ENCODE results near the gene NDRG3.

Gene NDRG3

GRCh38 chr20:36745927-36746659 lies at the start of gene NDRG3:
NDRG3 (minus strand) TSS chr20:36746090; CDS start chr20:36721735, 24,355 bp downstream.
- DNase-seq (ENCODE audit: low read depth in 3 of 3, low spot score in 1 of 3): peak; percentile 76 to 90 (median 79)

DNA sequence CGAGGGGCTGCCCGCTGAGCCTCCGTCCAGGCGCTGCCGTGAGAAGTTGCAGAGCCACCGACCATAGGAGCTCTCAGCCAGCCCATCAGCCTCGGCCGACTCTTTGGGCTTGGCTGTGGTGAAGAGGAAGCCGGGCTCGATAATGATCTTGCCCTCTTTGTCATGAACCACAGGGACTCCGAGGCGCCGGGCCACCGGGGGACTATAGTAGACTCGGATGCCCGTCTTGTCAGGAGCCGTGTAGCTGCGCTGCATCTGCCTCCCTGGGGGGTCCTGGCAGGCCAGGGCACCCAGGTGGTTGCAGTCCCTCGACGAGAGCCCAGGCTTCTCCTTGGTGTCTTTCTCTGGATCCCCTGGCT lies 48.2 kb upstream of the NDRG3 start:
- DNase-seq (ENCODE audit: low read depth in 3 of 3, low spot score in 1 of 3): no peak

- DNase-seq (ENCODE audit: low read depth in 3 of 3, low spot score in 1 of 3): no peak
These were observed 47.6 kb upstream of the NDRG3 start for GRCh38 chr20:36793294-36794115.

DNA sequence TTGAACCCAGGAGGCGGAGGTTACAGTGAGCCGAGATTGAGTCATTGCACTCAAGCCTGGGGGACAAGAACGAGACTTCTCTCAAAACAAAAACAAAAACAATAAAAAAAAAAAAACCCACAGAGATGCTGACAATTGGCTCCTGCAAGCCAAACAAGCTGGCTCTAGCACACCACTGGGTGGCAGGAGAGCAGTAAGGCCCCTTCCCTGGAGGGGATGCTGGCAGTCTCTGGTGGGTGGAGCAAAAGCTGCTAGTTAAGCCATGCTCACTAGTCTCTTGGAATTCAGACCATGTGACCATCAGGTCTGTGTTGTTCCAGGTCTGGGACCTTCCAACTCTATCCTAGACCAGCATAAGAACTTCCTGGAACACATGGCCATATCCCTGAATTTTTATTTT lies 46.5 kb upstream of the NDRG3 start:
- no peak for DNase-seq (ENCODE audit: low read depth in 3 of 3, low spot score in 1 of 3)

DNA sequence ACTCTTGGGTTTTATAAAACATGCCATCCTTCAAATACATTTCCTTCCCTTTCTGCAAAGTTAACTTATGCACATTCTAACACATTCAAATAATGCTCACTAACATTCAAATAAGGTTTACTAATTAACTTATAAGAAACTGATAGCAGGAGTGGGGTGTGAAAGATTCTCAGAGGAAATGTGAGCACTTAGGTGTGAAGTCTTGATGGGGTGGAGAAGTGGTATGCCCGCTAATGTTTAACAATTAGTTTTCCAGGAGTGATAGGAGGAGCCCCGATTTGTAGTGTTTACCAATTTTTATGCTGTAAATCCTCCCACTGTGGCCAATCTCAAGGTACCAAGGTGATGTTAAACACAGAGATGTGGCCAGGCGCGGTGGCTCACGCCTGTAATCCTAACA lies 46.0 kb upstream of the NDRG3 start:
- DNase-seq (ENCODE audit: low read depth in 3 of 3, low spot score in 1 of 3): no peak

GRCh38 chr20:36786663-36787062 lies 40.8 kb upstream of the NDRG3 start:
- DNase-seq (ENCODE audit: low read depth in 3 of 3, low spot score in 1 of 3): no peak

DNA sequence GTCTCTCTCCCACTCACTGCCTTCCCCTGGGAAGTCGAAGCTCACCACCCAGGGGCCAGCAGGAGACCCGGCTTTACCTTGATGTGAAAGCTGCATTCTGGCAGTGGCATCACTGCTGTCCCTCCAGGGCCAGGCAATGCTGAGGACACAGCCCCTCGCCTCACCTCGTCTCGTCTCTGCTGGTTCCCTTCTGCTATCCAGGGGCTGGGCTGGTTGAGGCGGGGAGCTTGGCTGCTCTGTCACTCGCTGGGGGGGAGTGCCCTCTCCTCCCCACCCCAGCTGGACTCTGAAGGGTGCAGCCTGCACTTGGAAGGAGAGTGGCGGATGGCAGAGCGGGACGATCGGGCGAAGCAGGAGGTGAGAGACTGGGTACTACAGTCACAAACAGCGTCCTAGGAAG lies 40.4 kb upstream of the NDRG3 start:
- DNase-seq (ENCODE audit: low read depth in 3 of 3, low spot score in 1 of 3): no peak

DNA sequence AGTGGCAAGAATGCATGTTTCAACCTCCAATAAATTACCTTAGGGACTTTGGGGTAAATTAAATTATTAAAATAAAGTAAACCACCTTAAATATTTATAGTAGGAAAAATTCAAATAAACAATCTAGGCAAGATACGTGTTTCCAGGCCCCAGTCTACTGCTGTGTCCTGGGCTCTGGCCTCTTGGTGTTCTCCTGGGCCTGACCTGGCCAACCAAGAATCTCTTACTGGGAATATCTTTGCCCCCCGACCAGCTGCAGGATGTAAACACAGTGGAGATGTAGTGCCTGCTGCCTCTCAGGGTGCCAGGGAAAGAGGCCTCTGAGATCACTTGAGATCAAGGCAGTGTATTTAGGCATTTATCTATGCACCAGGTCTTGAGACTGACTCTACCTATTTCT lies 39.4 kb upstream of the NDRG3 start:
- DNase-seq (ENCODE audit: low read depth in 3 of 3, low spot score in 1 of 3): no peak

- DNase-seq (ENCODE audit: low read depth in 3 of 3, low spot score in 1 of 3): no peak
These were observed 39.0 kb upstream of the NDRG3 start for GRCh38 chr20:36784900-36785299.

DNA sequence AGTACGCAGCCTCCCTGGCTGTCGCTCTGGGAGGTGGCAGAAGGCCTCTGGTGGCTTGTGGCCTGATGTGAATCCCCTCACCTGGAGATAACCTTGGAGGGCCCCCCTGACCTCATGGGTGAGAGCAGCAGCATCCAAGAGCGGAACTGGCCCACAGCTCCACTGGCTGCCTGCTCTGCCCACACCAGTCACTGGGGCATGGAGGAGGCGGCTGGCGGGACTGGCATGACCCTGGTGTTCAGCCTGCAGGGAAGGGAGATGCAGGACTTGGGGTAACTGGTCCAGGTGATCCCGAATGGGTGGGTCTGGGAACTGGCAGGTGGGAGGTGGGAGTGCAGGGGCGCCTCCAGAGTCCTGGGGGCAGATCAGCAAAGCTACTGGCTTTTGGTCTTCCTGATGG lies 38.2 kb upstream of the NDRG3 start:
- no peak for DNase-seq (ENCODE audit: low read depth in 3 of 3, low spot score in 1 of 3)

GRCh38 chr20:36779656-36780025 lies 33.8 kb upstream of the NDRG3 start:
- no peak for DNase-seq (ENCODE audit: low read depth in 3 of 3, low spot score in 1 of 3)

DNA sequence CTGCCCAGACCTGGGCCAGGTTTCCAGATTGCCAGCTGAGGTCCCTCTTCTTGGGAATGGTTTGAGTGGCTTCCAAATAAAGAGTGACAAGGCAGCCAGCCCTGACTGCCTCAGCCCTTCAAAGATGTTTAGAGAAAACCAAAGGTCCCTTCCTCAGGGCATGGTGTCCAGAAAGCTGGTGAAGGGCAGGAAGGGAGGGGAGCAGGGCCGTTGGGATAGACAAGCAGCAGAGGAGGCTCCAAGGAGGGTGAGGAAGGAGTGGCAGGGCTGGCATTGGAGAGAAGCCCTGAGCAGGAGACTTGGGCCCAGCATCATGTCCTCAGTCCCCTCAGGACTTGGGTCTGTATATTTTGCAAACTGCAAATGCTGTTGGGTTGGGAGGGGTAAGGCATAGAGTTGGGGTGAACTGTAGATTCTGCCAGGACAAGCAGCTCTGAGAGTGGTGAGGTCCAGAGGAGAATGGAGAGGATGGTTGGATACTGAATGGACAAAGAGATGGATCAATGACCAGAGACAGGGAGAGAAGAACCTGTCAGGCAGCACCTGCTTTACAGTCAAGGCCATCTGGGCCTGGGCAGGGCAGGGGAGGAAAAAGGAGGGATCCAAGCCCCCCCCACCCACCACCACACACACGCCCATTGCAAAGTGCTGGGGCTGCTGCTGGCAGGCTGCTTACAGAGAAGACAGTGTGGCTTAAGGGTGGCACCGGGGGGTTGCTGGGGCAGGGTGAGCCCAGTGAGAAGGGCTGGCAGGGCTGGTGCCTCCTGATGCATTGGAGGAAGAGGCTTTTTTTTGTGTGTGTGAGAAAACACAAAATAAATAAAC lies 33.2 kb upstream of the NDRG3 start:
- DNase-seq (ENCODE audit: low read depth in 3 of 3, low spot score in 1 of 3): no peak

DNA sequence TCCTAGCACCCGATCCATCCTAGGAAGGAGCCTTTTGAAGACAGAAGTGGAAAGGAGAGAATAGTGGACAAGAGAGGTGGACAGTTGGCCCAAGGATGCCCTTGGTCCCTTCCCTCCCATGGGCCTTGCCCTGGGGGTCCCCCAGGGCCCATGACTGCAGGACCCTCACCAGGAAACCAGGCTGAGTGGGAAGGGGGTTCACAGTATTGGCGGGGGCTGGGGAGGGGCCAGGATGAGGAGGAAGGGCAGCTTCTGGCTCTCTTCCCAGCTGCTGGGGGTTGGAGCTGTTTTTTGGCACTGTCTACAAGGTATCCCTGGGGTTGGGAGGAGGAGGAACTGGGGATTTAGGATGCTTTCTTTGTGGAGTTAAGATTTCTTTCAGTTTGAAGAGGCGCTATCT lies 31.7 kb upstream of the NDRG3 start:
- DNase-seq (ENCODE audit: low read depth in 3 of 3, low spot score in 1 of 3): no peak

DNA sequence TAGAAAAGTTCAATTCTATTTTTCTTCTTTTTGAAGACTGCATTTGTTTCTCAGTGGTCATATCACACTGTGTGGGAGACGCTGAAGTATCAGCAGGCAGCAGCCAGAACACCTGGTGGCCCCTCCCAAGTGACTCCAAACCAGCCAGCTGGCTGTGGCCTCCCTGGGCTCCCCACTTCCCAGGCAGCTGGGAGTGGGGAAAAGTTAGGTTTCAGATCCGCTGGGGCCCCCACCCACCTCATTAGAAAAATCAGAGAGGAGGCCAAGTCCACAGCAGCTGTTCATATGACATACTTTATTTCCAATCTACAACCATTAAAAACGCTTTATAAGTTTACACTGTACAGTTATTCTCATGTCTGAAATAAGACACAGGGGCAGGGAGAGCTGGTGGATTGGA lies 31.3 kb upstream of the NDRG3 start:
- DNase-seq (ENCODE audit: low read depth in 3 of 3, low spot score in 1 of 3): no peak

DNA sequence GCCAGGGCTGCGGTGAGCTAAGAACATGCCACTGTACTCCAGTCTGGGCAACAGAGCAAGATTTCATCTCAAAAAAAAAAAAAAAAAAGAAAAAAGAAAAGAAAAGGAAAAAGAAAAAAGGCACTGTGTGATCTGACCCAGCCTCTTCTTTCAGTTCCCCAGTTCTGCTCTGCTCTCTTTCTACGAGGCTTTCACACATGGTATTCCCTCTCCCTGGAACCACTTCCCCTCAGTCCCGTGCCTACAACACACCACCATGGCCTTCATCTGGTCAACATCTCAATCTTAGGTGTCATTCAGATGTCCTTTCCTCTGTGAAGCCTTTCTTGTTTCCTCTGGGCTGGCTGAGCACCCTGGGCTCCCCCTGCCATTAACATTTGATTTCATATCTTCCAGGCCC lies 29.9 kb upstream of the NDRG3 start:
- DNase-seq (ENCODE audit: low read depth in 3 of 3, low spot score in 1 of 3): no peak

GRCh38 chr20:36775196-36775595 lies 29.3 kb upstream of the NDRG3 start:
- DNase-seq (ENCODE audit: low read depth in 3 of 3, low spot score in 1 of 3): no peak

GRCh38 chr20:36773597-36774390 lies 27.9 kb upstream of the NDRG3 start, which contains the start of gene DSN1:
DSN1 (minus strand) TSS chr20:36773763; CDS start chr20:36771458, 2,305 bp downstream.
- peak; percentile 95 to 98 (median 97) for DNase-seq (ENCODE audit: low read depth in 3 of 3, low spot score in 1 of 3)

GRCh38 chr20:36773107-36773596 lies 27.3 kb upstream of the NDRG3 start:
- DNase-seq (ENCODE audit: low read depth in 3 of 3, low spot score in 1 of 3): no peak

- no peak for DNase-seq (ENCODE audit: low read depth in 3 of 3, low spot score in 1 of 3)
These were observed 24.8 kb upstream of the NDRG3 start for GRCh38 chr20:36770680-36771079.

GRCh38 chr20:36768768-36769430 lies 23.0 kb upstream of the NDRG3 start:
- DNase-seq (ENCODE audit: low read depth in 3 of 3, low spot score in 1 of 3): no peak

Measured in stimulated activated CD4-positive, alpha-beta T cell treated with anti-CD3 and anti-CD28 coated beads, TNF-alpha, amount 100 ng/mL, for 1 hour (primary cell).